HG02840 (cell line): ENCODE data around the gene SYCE1.
"Not testable (repeated sequence)": the region's sequence is repeated elsewhere in the genome, so short reads cannot be mapped to it uniquely, and the experiment has no call there.

ENCODE experiments used
- ATAC-seq: cut with Tn5 transposase; IDR thresholded peaks from one replicate; pipeline ENCODE4 v1.9.1; 2021; ENCODE audit warnings: mild to moderate bottlenecking, moderate library complexity, moderate number of reproducible peaks; ENCODE audit not compliant: unreplicated experiment, low FRiP score

SYCE1 gene

GRCh38 chr10:133565441-133566294 is at the start of gene SYCE1:
SYCE1 (minus strand) TSS chr10:133565583; CDS start chr10:133565529, 54 bp downstream.
- ATAC-seq = no peak

- ATAC-seq = no peak
Observed at GRCh38 chr10:133614830-133615580, 49.6 kb upstream of the SYCE1 start.

- no peak for ATAC-seq
Observed at GRCh38 chr10:133613699-133614098, 48.3 kb upstream of the SYCE1 start.

GRCh38 chr10:133611079-133611478 is 45.7 kb upstream of the SYCE1 start:
- no peak for ATAC-seq

GRCh38 chr10:133608855-133609254 is 43.5 kb upstream of the SYCE1 start:
- ATAC-seq = no peak

GRCh38 chr10:133603434-133603833 is 38.1 kb upstream of the SYCE1 start:
- not testable (repeated sequence) for ATAC-seq

GRCh38 chr10:133600657-133601056 is 35.3 kb upstream of the SYCE1 start:
- ATAC-seq = no peak

- not testable (repeated sequence) for ATAC-seq
Observed at GRCh38 chr10:133599869-133600268, 34.5 kb upstream of the SYCE1 start.

- ATAC-seq = no peak
Observed at GRCh38 chr10:133592716-133593115, 27.3 kb upstream of the SYCE1 start.

GRCh38 chr10:133590970-133591359 is 25.6 kb upstream of the SYCE1 start:
- ATAC-seq = no peak

GRCh38 chr10:133590226-133590969 is 25.0 kb upstream of the SYCE1 start:
- no peak for ATAC-seq

GRCh38 chr10:133577037-133577436 is 11.7 kb upstream of the SYCE1 start:
- ATAC-seq = not testable (repeated sequence)

- ATAC-seq = not testable (repeated sequence)
Observed at GRCh38 chr10:133573460-133573859, 8.1 kb upstream of the SYCE1 start.

- ATAC-seq = not testable (repeated sequence)
Observed at GRCh38 chr10:133572055-133572454, 6.7 kb upstream of the SYCE1 start.

- not testable (repeated sequence) for ATAC-seq
Observed at GRCh38 chr10:133569801-133570200, 4.4 kb upstream of the SYCE1 start.

- not testable (repeated sequence) for ATAC-seq
Observed at GRCh38 chr10:133568831-133569527, 3.6 kb upstream of the SYCE1 start.

GRCh38 chr10:133568287-133568614 is 2.9 kb upstream of the SYCE1 start:
- ATAC-seq = no peak

- ATAC-seq = no peak
Observed at GRCh38 chr10:133567609-133568286, 2.4 kb upstream of the SYCE1 start.

GRCh38 chr10:133567119-133567518 is 1.7 kb upstream of the SYCE1 start:
- ATAC-seq = no peak

- ATAC-seq = no peak
Observed at GRCh38 chr10:133564816-133565215, 567 bp downstream of the SYCE1 start.
